Keratinocyte (primary cell): ENCODE results near the gene SELENOO.

ENCODE experiments used
- CTCF ChIP-seq, 3 experiments: IDR thresholded peaks in 1 of 3; conservative IDR thresholded peaks in 1 of 3; optimal IDR thresholded peaks in 1 of 3; 2 replicates in 2 of 3; 3 replicates in 1 of 3; pipeline versions ENCODE3 to v1.5.1; 2011; ENCODE audit warnings: low read length in 3 of 3, mild to moderate bottlenecking in 3 of 3, moderate library complexity in 2 of 3, control low read depth in 1 of 3, inconsistent platforms in 1 of 3; ENCODE audit not compliant: insufficient read depth in 2 of 3; ENCODE audit errors: extremely low read depth in 1 of 3
- EZH2 ChIP-seq: IDR thresholded peaks from one replicate; pipeline ENCODE4 v1.6.1; 2012; ENCODE audit warnings: inconsistent platforms, mild to moderate bottlenecking, low read length, moderate library complexity

GRCh38 chr22:50219800-50220602, 19.2 kb downstream of the SELENOO start:
- no peak for TF ChIP-seq CTCF (optimal IDR thresholded peaks at IDR 0.05 in 1 of 3, IDR thresholded peaks at IDR 0.05 in 1 of 3, conservative IDR thresholded peaks at IDR 0.05 in 1 of 3; ENCODE audit: extremely low read depth in 1 of 3, insufficient read depth in 2 of 3, low read length in 3 of 3)
- no peak for TF ChIP-seq EZH2
